Mucosa of rectum (tissue), 2 donors: Measurements from ENCODE around the gene ZNF32.

Source experiments
- H3K27ac ChIP-seq, 2 donors: one replicate each; pipeline ENCODE4 v1.7.0; 2013; ENCODE audit warnings: inconsistent platforms in 2 of 2, low read depth in 2 of 2, low read length in 2 of 2
- H3K27me3 ChIP-seq, 2 donors: one replicate each; pipeline ENCODE4 v1.7.0; 2013; ENCODE audit warnings: low read length in 2 of 2; ENCODE audit not compliant: control insufficient read depth in 2 of 2, insufficient read depth in 2 of 2
- H3K36me3 ChIP-seq, 2 donors: one replicate each; pipeline ENCODE4 v1.7.0; 2013; ENCODE audit warnings: low read length in 2 of 2; ENCODE audit not compliant: control insufficient read depth in 2 of 2, insufficient read depth in 2 of 2
- H3K4me1 ChIP-seq, 2 donors: one replicate each; pipeline ENCODE4 v1.7.0; 2013; ENCODE audit warnings: low read length in 2 of 2, mild to moderate bottlenecking in 1 of 2; ENCODE audit not compliant: control insufficient read depth in 2 of 2, insufficient read depth in 2 of 2
- H3K4me3 ChIP-seq, 2 donors: one replicate each; pipeline ENCODE4 v1.7.0; 2013; ENCODE audit warnings: low read length in 2 of 2
- H3K9ac ChIP-seq, 2 donors: one replicate each; pipeline ENCODE4 v1.7.0; 2013; ENCODE audit warnings: low read length in 2 of 2, low read depth in 1 of 2, mild to moderate bottlenecking in 1 of 2
- H3K9me3 ChIP-seq, 2 donors: one replicate each; pipeline ENCODE4 v1.7.0; 2013; ENCODE audit warnings: low read length in 2 of 2; ENCODE audit not compliant: control insufficient read depth in 2 of 2
- donor health status: healthy.
- donor health status: Normal muscosa, but diverticular disease.

The ZNF32 gene

GRCh38 chr10:43689955-43690771 is 41.5 kb upstream of the ZNF32 start:
- Histone ChIP-seq H3K9me3 (no peaks in the 10 kb centered on the region), H3K27ac (peak overlapping the region; percentile 62 to 77), H3K27me3 (peaks cover 0 to 4% of the 10 kb centered on the region in 2 donors), H3K9ac (peak overlapping the region; percentile 68 to 75), H3K36me3 (no peaks in the 10 kb centered on the region), H3K4me1 (peaks cover 3 to 10% of the 10 kb centered on the region in 2 donors), H3K4me3 (peak overlapping the region; percentile 73 to 84)

DNA sequence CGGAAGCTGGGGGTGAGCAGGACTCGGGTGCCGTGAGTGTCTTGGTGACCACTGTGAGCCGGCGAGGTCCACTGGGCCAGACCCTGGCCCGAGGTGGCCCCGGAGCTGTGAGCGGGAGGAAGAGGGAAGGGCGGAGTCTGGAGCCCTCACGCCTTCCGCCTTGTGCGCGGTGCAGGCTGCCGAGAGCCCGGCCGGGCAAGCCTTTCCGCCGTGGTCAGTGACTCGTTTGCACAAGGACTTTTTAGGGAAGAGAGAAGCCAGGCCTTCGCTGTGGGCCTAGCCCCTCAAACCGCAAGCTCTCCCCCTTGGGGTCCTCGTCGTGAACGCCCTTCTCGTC is 40.9 kb upstream of the ZNF32 start:
- Histone ChIP-seq H3K9me3 (no peaks in the 10 kb centered on the region), H3K27me3 (peaks cover 0 to 4% of the 10 kb centered on the region in 2 donors), H3K4me1 (peaks cover 3 to 10% of the 10 kb centered on the region in 2 donors), H3K4me3 (peak overlapping the region; percentile 73 to 84), H3K36me3 (no peaks in the 10 kb centered on the region), H3K9ac (peak overlapping the region; percentile 68 to 75), H3K27ac (peak overlapping the region; percentile 62 to 63)

DNA sequence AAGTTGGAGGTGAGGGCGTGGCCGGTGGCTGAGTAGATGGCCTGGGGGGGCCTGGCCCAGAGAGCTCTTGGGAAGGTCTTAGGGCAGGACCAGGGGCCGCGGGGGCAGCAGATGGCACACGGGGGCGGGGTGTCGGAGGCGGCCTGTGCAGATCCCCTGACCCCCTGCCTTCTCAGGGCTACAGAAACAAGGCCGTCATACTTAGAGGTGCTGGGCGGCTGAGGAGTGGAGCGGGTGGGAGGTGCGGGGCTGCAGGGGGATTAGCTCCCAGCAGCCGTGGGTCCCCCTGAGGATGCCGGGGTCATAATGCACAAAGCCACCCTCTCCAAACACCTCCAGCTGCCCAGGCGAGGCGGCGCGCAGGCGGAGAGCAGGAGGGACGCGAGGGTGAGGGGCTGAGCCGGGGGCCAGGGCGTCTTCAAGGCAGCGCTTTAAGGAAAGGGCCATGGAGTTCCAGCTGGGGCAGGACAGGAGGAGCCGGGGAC is 40.4 kb upstream of the ZNF32 start:
- Histone ChIP-seq H3K27me3 (peaks cover 0 to 4% of the 10 kb centered on the region in 2 donors), H3K9me3 (no peaks in the 10 kb centered on the region), H3K27ac (no peak overlapping the region), H3K9ac (peak overlapping the region in 1 of 2 donors; percentile 75), H3K36me3 (no peaks in the 10 kb centered on the region), H3K4me1 (peaks cover 3 to 10% of the 10 kb centered on the region in 2 donors), H3K4me3 (peak overlapping the region in 1 of 2 donors; percentile 84)

DNA sequence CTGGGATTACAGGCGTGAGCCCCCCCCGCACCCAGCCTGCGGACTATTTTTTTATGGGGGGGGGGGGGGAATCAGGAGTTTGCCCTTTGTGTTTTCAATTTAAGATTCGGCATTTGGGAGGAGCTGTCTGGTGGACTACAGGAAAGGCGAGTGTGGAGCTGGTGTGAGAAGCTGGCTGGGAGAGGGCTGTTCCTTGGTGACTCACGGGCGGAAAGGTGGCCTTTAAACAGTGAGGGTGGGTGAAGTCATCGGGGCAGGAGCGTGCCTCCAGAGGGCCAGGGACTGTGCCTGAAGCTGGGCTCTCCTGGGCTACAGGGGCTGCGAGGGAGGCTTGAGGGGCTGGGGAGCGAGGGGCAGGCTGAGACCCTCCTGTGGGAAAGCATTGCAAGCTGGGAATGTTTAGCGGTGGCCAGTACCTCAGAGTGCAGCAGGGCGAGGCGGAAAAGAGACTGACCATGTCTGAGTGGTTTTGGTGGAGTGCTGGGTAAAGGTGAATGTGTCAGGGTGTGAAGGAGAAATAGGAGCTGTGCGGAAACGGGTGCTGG is 39.7 kb upstream of the ZNF32 start:
- Histone ChIP-seq H3K9ac (no peak overlapping the region), H3K36me3 (no peaks in the 10 kb centered on the region), H3K9me3 (no peaks in the 10 kb centered on the region), H3K27me3 (peaks cover 0 to 4% of the 10 kb centered on the region in 2 donors), H3K27ac (no peak overlapping the region), H3K4me1 (peaks cover 3 to 10% of the 10 kb centered on the region in 2 donors), H3K4me3 (no peak overlapping the region)

DNA sequence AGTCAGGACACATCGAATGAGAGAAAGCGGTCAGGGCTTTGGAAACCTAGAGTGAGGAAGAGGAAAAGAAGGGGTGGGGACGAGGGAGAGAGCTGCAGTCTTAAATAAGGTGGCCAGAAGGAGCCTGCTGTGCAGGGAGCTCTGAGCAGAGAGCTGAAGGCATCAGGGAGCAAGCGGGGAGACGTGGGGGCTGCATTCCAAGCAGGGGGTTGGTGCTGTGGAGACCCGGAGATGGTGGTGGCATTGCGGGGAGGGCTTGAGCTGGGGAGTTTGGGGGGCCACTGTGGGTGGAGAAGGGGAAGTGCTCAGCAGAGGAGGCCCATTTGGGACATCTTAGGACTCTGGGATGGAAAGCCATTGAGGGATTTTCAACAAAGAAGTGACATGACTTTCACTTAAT is 38.7 kb upstream of the ZNF32 start:
- Histone ChIP-seq H3K27me3 (peaks cover 0 to 4% of the 10 kb centered on the region in 2 donors), H3K27ac (no peak overlapping the region), H3K4me3 (no peak overlapping the region), H3K4me1 (peaks cover 3 to 10% of the 10 kb centered on the region in 2 donors), H3K36me3 (no peaks in the 10 kb centered on the region), H3K9ac (no peak overlapping the region), H3K9me3 (no peaks in the 10 kb centered on the region)

DNA sequence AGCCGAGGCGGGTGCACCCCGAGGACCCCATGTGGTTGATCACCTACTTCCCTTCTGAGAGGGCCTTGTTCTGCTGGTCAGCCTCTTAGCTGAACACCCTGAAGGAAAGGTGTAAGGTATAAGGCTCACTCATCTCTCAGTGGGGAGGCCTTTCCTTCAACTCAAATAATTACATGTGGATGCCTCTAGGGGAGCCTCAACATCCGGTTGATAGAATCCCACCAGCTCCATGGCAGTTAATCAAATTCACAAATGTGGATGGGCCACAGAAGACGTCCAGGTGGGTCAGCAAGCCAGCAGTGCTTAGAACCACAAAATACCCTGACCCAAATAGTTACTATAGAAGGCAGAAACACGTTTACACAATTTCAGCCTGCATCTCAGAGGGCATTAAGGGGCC is 37.7 kb upstream of the ZNF32 start:
- Histone ChIP-seq H3K9me3 (no peaks in the 10 kb centered on the region), H3K27me3 (no peaks in the 10 kb centered on the region), H3K9ac (no peak overlapping the region), H3K4me1 (peaks cover 3 to 10% of the 10 kb centered on the region in 2 donors), H3K27ac (no peak overlapping the region), H3K4me3 (no peak overlapping the region), H3K36me3 (no peaks in the 10 kb centered on the region)

GRCh38 chr10:43685744-43686143 is 37.1 kb upstream of the ZNF32 start:
- Histone ChIP-seq H3K4me1 (peaks cover 3 to 10% of the 10 kb centered on the region in 2 donors), H3K9me3 (no peaks in the 10 kb centered on the region)

DNA sequence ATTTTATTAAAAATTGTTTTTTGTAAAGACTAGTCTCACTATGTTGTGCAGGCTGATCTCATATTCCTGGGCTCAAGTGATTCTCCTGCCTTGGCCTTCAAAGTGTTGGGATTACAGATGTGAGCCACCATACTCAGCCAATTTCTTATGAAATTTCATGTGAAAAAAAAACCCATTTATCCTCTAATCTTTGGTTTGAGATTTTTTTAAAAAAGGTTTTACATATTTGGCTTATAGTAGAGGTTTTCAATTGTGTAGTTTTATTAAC is 35.5 kb upstream of the ZNF32 start:
- no peaks in the 10 kb centered on the region for H3K27me3 ChIP-seq
- no peak overlapping the region for H3K9ac ChIP-seq
- H3K36me3 ChIP-seq, result no peaks in the 10 kb centered on the region
- peaks cover 0 to under 1% of the 10 kb centered on the region in 2 donors for H3K4me1 ChIP-seq
- H3K27ac ChIP-seq, result no peak overlapping the region
- H3K9me3 ChIP-seq, result no peaks in the 10 kb centered on the region
- no peak overlapping the region for H3K4me3 ChIP-seq

More at GRCh38 chr10:43685744-43686143, 37.1 kb upstream of the ZNF32 start:
- H3K9ac ChIP-seq, result no peak overlapping the region
- H3K4me3 ChIP-seq, result no peak overlapping the region
- no peaks in the 10 kb centered on the region for H3K27me3 ChIP-seq
- no peak overlapping the region for H3K27ac ChIP-seq
- no peaks in the 10 kb centered on the region for H3K36me3 ChIP-seq

DNA sequence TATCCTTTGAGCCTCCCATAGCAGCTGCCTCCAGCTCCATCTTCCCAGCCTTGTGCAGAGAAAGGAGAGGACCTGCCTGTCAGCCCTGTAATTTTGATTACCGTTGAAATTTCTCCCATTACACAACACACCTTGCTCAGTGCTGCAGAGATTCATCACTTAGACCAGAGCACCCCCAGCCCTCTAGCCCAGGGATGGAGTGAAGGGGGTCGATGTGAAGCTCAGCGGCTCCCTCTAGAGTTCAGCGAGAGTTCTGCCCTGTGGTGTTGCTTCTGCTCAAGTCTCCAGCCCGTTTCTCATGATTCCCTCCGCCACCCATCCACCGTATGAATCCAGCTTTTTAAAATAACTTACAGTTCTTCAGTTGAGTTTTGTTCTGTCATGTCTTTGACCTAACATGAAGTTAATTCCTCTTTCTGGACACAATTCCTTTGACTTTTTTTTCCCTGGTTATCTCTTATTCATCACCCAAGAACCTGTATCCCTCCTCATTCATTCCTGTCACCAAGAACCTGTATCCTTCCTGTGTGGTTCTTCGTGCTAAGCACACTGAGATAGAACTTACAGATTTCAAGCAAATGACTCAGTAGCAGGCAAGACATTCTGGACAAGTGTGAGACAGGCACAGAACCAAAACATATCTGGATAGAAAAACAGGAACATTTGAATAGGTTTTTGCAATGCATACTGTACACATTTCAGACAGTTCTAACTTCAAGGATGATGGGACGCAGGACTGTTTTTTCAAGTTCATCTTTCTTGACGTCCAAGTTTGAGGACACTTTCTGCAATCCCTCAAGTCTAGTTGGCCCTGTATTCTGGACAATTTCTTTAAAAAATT is 35.0 kb upstream of the ZNF32 start:
- no peaks in the 10 kb centered on the region for H3K4me1 ChIP-seq
- no peak overlapping the region for H3K9ac ChIP-seq
- H3K27ac ChIP-seq, result no peak overlapping the region
- no peaks in the 10 kb centered on the region for H3K36me3 ChIP-seq
- no peaks in the 10 kb centered on the region for H3K9me3 ChIP-seq
- H3K4me3 ChIP-seq, result no peak overlapping the region
- no peaks in the 10 kb centered on the region for H3K27me3 ChIP-seq

GRCh38 chr10:43682956-43683355 is 34.3 kb upstream of the ZNF32 start:
- Histone ChIP-seq H3K9me3 (no peaks in the 10 kb centered on the region), H3K4me1 (no peaks in the 10 kb centered on the region), H3K4me3 (no peak overlapping the region), H3K36me3 (no peaks in the 10 kb centered on the region), H3K27ac (no peak overlapping the region), H3K27me3 (no peaks in the 10 kb centered on the region), H3K9ac (no peak overlapping the region)
